ENCODE results near the gene SLC26A9.

SLC26A9 gene

GRCh38 chr1:205971082-205971481 lies 27.8 kb upstream of the SLC26A9 start:
- H3K4me3 ChIP-seq (ENCODE audit: low read length), result no peak overlapping the region
- H3K27me3 ChIP-seq (ENCODE audit: control insufficient read depth, low read length), result no peaks in the 10 kb centered on the region
- H3F3A ChIP-seq (ENCODE audit: control insufficient read depth, insufficient read depth), result 0 out of 2 replicates have a peak, but pooled peaks cover 3% of the 10 kb centered on the region
- no peak overlapping the region for H3K27ac ChIP-seq (ENCODE audit: low read depth, low read length)
- H4K20me1 ChIP-seq (ENCODE audit: control insufficient read depth, insufficient read depth, low read depth, low read length), result no peaks in the 10 kb centered on the region
- no peak overlapping the region for H3K4me2 ChIP-seq (ENCODE audit: low read length)
- no peaks in the 10 kb centered on the region for H3K36me3 ChIP-seq (ENCODE audit: control insufficient read depth, low read length)
- no peaks in the 10 kb centered on the region for H3K79me2 ChIP-seq (ENCODE audit: control insufficient read depth, low read length)
- TF ChIP-seq CTCF (IDR thresholded peaks at IDR 0.05; ENCODE audit: low read depth, low read length, poor library complexity, severe bottlenecking) (no peak), EZH2phosphoT487 (IDR thresholded peaks at IDR 0.05; ENCODE audit: borderline replicate concordance, low read length) (no peak)
- H3K4me1 ChIP-seq (ENCODE audit: control insufficient read depth, low read length), result no peaks in the 10 kb centered on the region
- H3K9me3 ChIP-seq (ENCODE audit: control insufficient read depth, insufficient read depth, low read length), result no peaks in the 10 kb centered on the region; the same call in 1 of the 2 replicates
- H3K9me2 ChIP-seq (replicated peaks; ENCODE audit: control insufficient read depth, low read length), result no peaks in the 10 kb centered on the region

- H3K79me2 ChIP-seq (ENCODE audit: control insufficient read depth, low read length), result no peaks in the 10 kb centered on the region
- no peaks in the 10 kb centered on the region; the same call in 1 of the 2 replicates for H3K9me3 ChIP-seq (ENCODE audit: control insufficient read depth, insufficient read depth, low read length)
- no peak overlapping the region for H3K4me2 ChIP-seq (ENCODE audit: low read length)
- no peak overlapping the region for H3K4me3 ChIP-seq (ENCODE audit: low read length)
- no peak for TF ChIP-seq CTCF (IDR thresholded peaks at IDR 0.05; ENCODE audit: low read depth, low read length, poor library complexity, severe bottlenecking)
- no peak for TF ChIP-seq EZH2phosphoT487 (IDR thresholded peaks at IDR 0.05; ENCODE audit: borderline replicate concordance, low read length)
- no peak overlapping the region for H3K27ac ChIP-seq (ENCODE audit: low read depth, low read length)
- H3F3A ChIP-seq (ENCODE audit: control insufficient read depth, insufficient read depth), result 0 out of 2 replicates have a peak, but pooled peaks cover 3% of the 10 kb centered on the region
- no peaks in the 10 kb centered on the region for H4K20me1 ChIP-seq (ENCODE audit: control insufficient read depth, insufficient read depth, low read depth, low read length)
- H3K4me1 ChIP-seq (ENCODE audit: control insufficient read depth, low read length), result peaks cover 3% of the 10 kb centered on the region
- H3K36me3 ChIP-seq (ENCODE audit: control insufficient read depth, low read length), result no peaks in the 10 kb centered on the region
- no peaks in the 10 kb centered on the region for H3K9me2 ChIP-seq (replicated peaks; ENCODE audit: control insufficient read depth, low read length)
- no peaks in the 10 kb centered on the region for H3K27me3 ChIP-seq (ENCODE audit: control insufficient read depth, low read length)
Observed at GRCh38 chr1:205970486-205970885, 27.2 kb upstream of the SLC26A9 start.

GRCh38 chr1:205969229-205969628 lies 26.0 kb upstream of the SLC26A9 start:
- Histone ChIP-seq H3F3A (ENCODE audit: control insufficient read depth, insufficient read depth) (0 out of 2 replicates have a peak, but pooled peaks cover 3% of the 10 kb centered on the region), H3K9me2 (replicated peaks; ENCODE audit: control insufficient read depth, low read length) (no peaks in the 10 kb centered on the region), H3K79me2 (ENCODE audit: control insufficient read depth, low read length) (no peaks in the 10 kb centered on the region), H3K4me2 (ENCODE audit: low read length) (no peak overlapping the region), H3K4me1 (ENCODE audit: control insufficient read depth, low read length) (peaks cover 6% of the 10 kb centered on the region), H3K27ac (ENCODE audit: low read depth, low read length) (no peak overlapping the region), H3K27me3 (ENCODE audit: control insufficient read depth, low read length) (0 out of 2 replicates have a peak, but pooled peaks cover 3% of the 10 kb centered on the region), H3K36me3 (ENCODE audit: control insufficient read depth, low read length) (no peaks in the 10 kb centered on the region), H3K9me3 (ENCODE audit: control insufficient read depth, insufficient read depth, low read length) (no peaks in the 10 kb centered on the region; the same call in 1 of the 2 replicates), H3K4me3 (ENCODE audit: low read length) (no peak overlapping the region), H4K20me1 (ENCODE audit: control insufficient read depth, insufficient read depth, low read depth, low read length) (no peaks in the 10 kb centered on the region)
- no peak for TF ChIP-seq CTCF (IDR thresholded peaks at IDR 0.05; ENCODE audit: low read depth, low read length, poor library complexity, severe bottlenecking)
- no peak for TF ChIP-seq EZH2phosphoT487 (IDR thresholded peaks at IDR 0.05; ENCODE audit: borderline replicate concordance, low read length)
